Activated CD4-positive, alpha-beta T cell treated with anti-CD3 and anti-CD28 coated beads for 24 hours (primary cell): ENCODE results near the gene PMM2.

Experiments
- DNase-seq, 2 donors: peaks; one replicate each; pipeline ENCODE4 v3.0.0-alpha.2; 2020; ENCODE audit warnings: low read depth in 2 of 2

Gene PMM2

GRCh38 chr16:8851761-8852403, 54.2 kb downstream of the PMM2 start:
- DNase-seq: no peak

- DNase-seq: no peak
These were observed 54.9 kb downstream of the PMM2 start for GRCh38 chr16:8852534-8852933.

GRCh38 chr16:8853150-8853549, 55.5 kb downstream of the PMM2 start:
- no peak for DNase-seq

- no peak for DNase-seq
These were observed 56.0 kb downstream of the PMM2 start for GRCh38 chr16:8853611-8854010.

GRCh38 chr16:8854298-8854948, 56.8 kb downstream of the PMM2 start:
- DNase-seq: no peak

- DNase-seq: no peak
These were observed 57.6 kb downstream of the PMM2 start for GRCh38 chr16:8855051-8855786.

GRCh38 chr16:8855972-8856371, 58.3 kb downstream of the PMM2 start:
- no peak for DNase-seq

GRCh38 chr16:8858994-8859912, 61.6 kb downstream of the PMM2 start:
- DNase-seq: no peak

- DNase-seq: no peak
These were observed 62.6 kb downstream of the PMM2 start for GRCh38 chr16:8859913-8860881.

GRCh38 chr16:8861563-8862308, 64.1 kb downstream of the PMM2 start:
- no peak for DNase-seq

- DNase-seq: no peak
These were observed 64.9 kb downstream of the PMM2 start for GRCh38 chr16:8862309-8863130.

- DNase-seq: no peak
These were observed 66.2 kb downstream of the PMM2 start for GRCh38 chr16:8863594-8864424.

GRCh38 chr16:8864480-8865110, 67.0 kb downstream of the PMM2 start:
- no peak for DNase-seq

GRCh38 chr16:8865145-8865882, 67.7 kb downstream of the PMM2 start:
- no peak for DNase-seq

GRCh38 chr16:8866118-8866883, 68.7 kb downstream of the PMM2 start:
- no peak for DNase-seq

- no peak for DNase-seq
These were observed 69.2 kb downstream of the PMM2 start for GRCh38 chr16:8866884-8867215.
